HEK293 (cell line): ENCODE data around the gene ZNF222.

Experiments used
- ELK4 ChIP-seq: IDR thresholded peaks from 2 replicates; pipeline ENCODE4 v1.6.1; 2011; ENCODE audit warnings: mild to moderate bottlenecking, low read depth, low read length, borderline replicate concordance
- HOXA7 ChIP-seq: sonication (generic); formaldehyde crosslinking; IDR thresholded peaks from 2 replicates; pipeline ENCODE4 v1.8.1; 2022; ENCODE audit warnings: missing genetic modification reagents, borderline replicate concordance
- HOXD13 ChIP-seq: sonication (generic); formaldehyde crosslinking; IDR thresholded peaks from 2 replicates; pipeline ENCODE4 v1.8.0; 2022; ENCODE audit warnings: missing genetic modification reagents, borderline replicate concordance
- IKZF3 ChIP-seq: fragments of 450-650 bp; IDR thresholded peaks from 2 replicates; pipeline ENCODE4 v1.5.0; 2018; ENCODE audit warnings: missing biosample characterization, mild to moderate bottlenecking, missing genetic modification characterization, moderate library complexity
- KLF16 ChIP-seq: fragments of 450-650 bp; formaldehyde crosslinking; IDR thresholded peaks from 2 replicates; pipeline ENCODE4 v1.5.1; 2017; ENCODE audit warnings: missing biosample characterization, missing genetic modification characterization
- MEIS1 ChIP-seq: sonication (generic); formaldehyde crosslinking; IDR thresholded peaks from 2 replicates; pipeline ENCODE4 v1.8.1; 2022; ENCODE audit warnings: missing genetic modification reagents, mild to moderate bottlenecking, borderline replicate concordance
- OSR2 ChIP-seq: fragments of 450-650 bp; formaldehyde crosslinking; IDR thresholded peaks from 2 replicates; pipeline ENCODE4 v1.5.1; 2016; ENCODE audit warnings: missing biosample characterization, missing genetic modification characterization
- OVOL3 ChIP-seq: fragments of 450-650 bp; formaldehyde crosslinking; IDR thresholded peaks from 2 replicates; pipeline ENCODE4 v1.5.1; 2016; ENCODE audit warnings: missing biosample characterization, missing genetic modification characterization
- PRDM1 ChIP-seq: fragments of 450-650 bp; formaldehyde crosslinking; IDR thresholded peaks from 2 replicates; pipeline ENCODE4; 2016; ENCODE audit warnings: missing biosample characterization, missing genetic modification characterization
- SETDB1 ChIP-seq: IDR thresholded peaks from one replicate; pipeline ENCODE4 v1.6.1; 2017; ENCODE audit warnings: mild to moderate bottlenecking, low read length, moderate library complexity, mixed read lengths; ENCODE audit not compliant: insufficient read length
- ZBTB11 ChIP-seq: fragments of 450-650 bp; formaldehyde crosslinking; conservative IDR thresholded peaks from 2 replicates; pipeline ENCODE4 v1.5.1; 2016; ENCODE audit warnings: low read depth, missing biosample characterization, missing genetic modification characterization
- ZBTB17 ChIP-seq: fragments of 450-650 bp; formaldehyde crosslinking; IDR thresholded peaks from 2 replicates; pipeline ENCODE4 v1.5.1; 2016; ENCODE audit warnings: missing biosample characterization, missing genetic modification characterization
- ZNF132 ChIP-seq: fragments of 450-650 bp; formaldehyde crosslinking; IDR thresholded peaks from 2 replicates; pipeline ENCODE4 v1.5.1; 2017; ENCODE audit warnings: missing biosample characterization, missing genetic modification characterization, borderline replicate concordance
- ZNF16 ChIP-seq: fragments of 450-650 bp; formaldehyde crosslinking; IDR thresholded peaks from 2 replicates; pipeline ENCODE4 v1.5.1; 2016; ENCODE audit warnings: low read depth, missing biosample characterization, missing genetic modification characterization
- ZNF169 ChIP-seq: fragments of 450-650 bp; formaldehyde crosslinking; IDR thresholded peaks from 2 replicates; pipeline ENCODE4 v1.5.1; 2016; ENCODE audit warnings: missing biosample characterization, missing genetic modification characterization
- ZNF19 ChIP-seq: fragments of 450-650 bp; formaldehyde crosslinking; IDR thresholded peaks from 2 replicates; pipeline ENCODE4; 2016; ENCODE audit warnings: missing biosample characterization, missing genetic modification characterization, low read depth
- ZNF223 ChIP-seq: fragments of 450-650 bp; formaldehyde crosslinking; IDR thresholded peaks from 2 replicates; pipeline ENCODE4 v1.5.1; 2016; ENCODE audit warnings: missing biosample characterization, missing genetic modification characterization
- ZNF266 ChIP-seq: fragments of 450-650 bp; formaldehyde crosslinking; IDR thresholded peaks from 2 replicates; pipeline ENCODE4 v1.5.1; 2016; ENCODE audit warnings: missing biosample characterization, missing genetic modification characterization, low read depth
- ZNF311 ChIP-seq: fragments of 450-650 bp; formaldehyde crosslinking; IDR thresholded peaks from 2 replicates; pipeline ENCODE4 v1.5.1; 2017; ENCODE audit warnings: missing biosample characterization, missing genetic modification characterization, borderline replicate concordance
- ZNF341 ChIP-seq: fragments of 450-650 bp; formaldehyde crosslinking; IDR thresholded peaks from 2 replicates; pipeline ENCODE4; 2016; ENCODE audit warnings: low read depth, missing biosample characterization, missing genetic modification characterization
- ZNF350 ChIP-seq: fragments of 450-650 bp; formaldehyde crosslinking; IDR thresholded peaks from 2 replicates; pipeline ENCODE4 v1.5.0; 2017; ENCODE audit warnings: missing biosample characterization, mild to moderate bottlenecking, missing genetic modification characterization
- ZNF37A ChIP-seq: fragments of 450-650 bp; IDR thresholded peaks from 2 replicates; pipeline ENCODE4 v1.5.1; 2018; ENCODE audit warnings: missing biosample characterization, missing genetic modification characterization
- ZNF398 ChIP-seq: fragments of 450-650 bp; formaldehyde crosslinking; IDR thresholded peaks from 2 replicates; pipeline ENCODE4 v1.5.1; 2017; ENCODE audit warnings: missing biosample characterization, missing genetic modification characterization
- ZNF549 ChIP-seq: fragments of 450-650 bp; IDR thresholded peaks from 2 replicates; pipeline ENCODE4 v1.5.1; 2018; ENCODE audit warnings: missing biosample characterization, missing genetic modification characterization, mild to moderate bottlenecking, inconsistent platforms, moderate library complexity
- ZNF600 ChIP-seq: fragments of 450-650 bp; formaldehyde crosslinking; IDR thresholded peaks from 2 replicates; pipeline ENCODE4 v1.5.1; 2016; ENCODE audit warnings: missing biosample characterization, missing genetic modification characterization
- ZNF610 ChIP-seq: fragments of 450-650 bp; formaldehyde crosslinking; IDR thresholded peaks from 2 replicates; pipeline ENCODE4 v1.5.1; 2016; ENCODE audit warnings: missing biosample characterization, missing genetic modification characterization, borderline replicate concordance
- ZNF626 ChIP-seq: fragments of 450-650 bp; sonication (Bioruptor Pico); formaldehyde crosslinking; IDR thresholded peaks from 2 replicates; pipeline ENCODE4 v1.5.1; 2018; ENCODE audit warnings: missing biosample characterization, missing genetic modification characterization, inconsistent platforms
- ZNF645 ChIP-seq: fragments of 450-650 bp; formaldehyde crosslinking; IDR thresholded peaks from 2 replicates; pipeline ENCODE4; 2016; ENCODE audit warnings: missing biosample characterization, missing genetic modification characterization
- ZNF664 ChIP-seq: fragments of 450-650 bp; formaldehyde crosslinking; IDR thresholded peaks from 2 replicates; pipeline ENCODE4 v1.5.1; 2016; ENCODE audit warnings: missing biosample characterization, missing genetic modification characterization
- ZNF670 ChIP-seq: fragments of 450-650 bp; formaldehyde crosslinking; IDR thresholded peaks from 2 replicates; pipeline ENCODE4 v1.5.1; 2016; ENCODE audit warnings: missing biosample characterization, missing genetic modification characterization, low read depth
- ZNF701 ChIP-seq: fragments of 450-650 bp; formaldehyde crosslinking; IDR thresholded peaks from 2 replicates; pipeline ENCODE4 v1.5.1; 2016; ENCODE audit warnings: missing biosample characterization, missing genetic modification characterization
- ZNF768 ChIP-seq: fragments of 450-650 bp; formaldehyde crosslinking; IDR thresholded peaks from 2 replicates; pipeline ENCODE4 v1.5.1; 2018; ENCODE audit warnings: missing biosample characterization, mild to moderate bottlenecking, missing genetic modification characterization
- ZSCAN16 ChIP-seq: fragments of 450-650 bp; formaldehyde crosslinking; IDR thresholded peaks from 2 replicates; pipeline ENCODE4 v1.5.1; 2016; ENCODE audit warnings: missing biosample characterization, missing genetic modification characterization
- ZSCAN5A ChIP-seq: fragments of 450-650 bp; formaldehyde crosslinking; IDR thresholded peaks from 2 replicates; pipeline ENCODE4 v1.5.1; 2016; ENCODE audit warnings: missing biosample characterization, missing genetic modification characterization

Gene ZNF222

GRCh38 chr19:44003461-44004009, 21.6 kb upstream of the ZNF222 start (continued):
- no peak for TF ChIP-seq ZNF701 (tag by site-specific recombination)
- peak; percentile 31; the same call in 1 of the 2 replicates for TF ChIP-seq KLF16 (tag by site-specific recombination)
- TF ChIP-seq MEIS1 (CRISPR knock-in tag), result no peak
- TF ChIP-seq ZNF610 (tag by site-specific recombination), result no peak
- no peak for TF ChIP-seq ZNF266
- TF ChIP-seq PRDM1 (tag by site-specific recombination), result peak; percentile 87
- no peak for TF ChIP-seq SETDB1
- TF ChIP-seq ZNF350 (tag by site-specific recombination), result peak; percentile 25; the same call in 1 of the 2 replicates
- no peak for TF ChIP-seq ZNF169 (tag by site-specific recombination)
- TF ChIP-seq ZNF223 (tag by site-specific recombination), result 0 out of 2 replicates have a peak, but pooled peaks have one; percentile 4
- TF ChIP-seq OVOL3 (tag by site-specific recombination), result no peak
- TF ChIP-seq IKZF3 (tag by site-specific recombination), result peak; percentile 88
- no peak for TF ChIP-seq ZSCAN16
- TF ChIP-seq HOXA7, result no peak
- TF ChIP-seq ZSCAN5A, result no peak
- no peak for TF ChIP-seq ZNF16 (tag by site-specific recombination)
- no peak for TF ChIP-seq HOXD13 (CRISPR knock-in tag)
- TF ChIP-seq ELK4, result no peak
- TF ChIP-seq ZBTB17 (tag by site-specific recombination), result no peak
- TF ChIP-seq ZNF341, result no peak
- no peak for TF ChIP-seq ZNF600 (tag by site-specific recombination)
- TF ChIP-seq ZNF664 (tag by site-specific recombination), result no peak
- TF ChIP-seq ZBTB11 (tag by site-specific recombination), result no peak
- no peak for TF ChIP-seq ZNF132 (tag by site-specific recombination)
- peak; percentile 4; the same call in 1 of the 2 replicates for TF ChIP-seq ZNF398 (tag by site-specific recombination)
- no peak for TF ChIP-seq ZNF645 (tag by site-specific recombination)
- TF ChIP-seq ZNF549 (tag by site-specific recombination), result no peak
- no peak for TF ChIP-seq ZNF37A (tag by site-specific recombination)
- no peak for TF ChIP-seq ZNF19 (tag by site-specific recombination)
- no peak for TF ChIP-seq OSR2
- TF ChIP-seq ZNF626 (tag by site-specific recombination), result no peak
- no peak for TF ChIP-seq ZNF768
- TF ChIP-seq ZNF670 (tag by site-specific recombination), result no peak
- TF ChIP-seq ZNF311 (tag by site-specific recombination), result no peak
